Naive thymus-derived CD4-positive, alpha-beta T cell (primary cell): ENCODE results near the gene ZCWPW2. TPM values are rescaled to one million over a fixed set of nuclear protein-coding genes. Genes with fewer than 3 reads are reported as not detected.

Source experiments
- ATAC-seq: fragments of 150-1000 bp; cut with Tn5 transposase; 2 replicates; pipeline ENCODE4 v1.10.0; 2021; ENCODE audit warnings: mild to moderate bottlenecking, moderate library complexity
- CTCF ChIA-PET: fragments of 350-600 bp; sonication (Branson Sonifier 250); formaldehyde crosslinking; loops from one replicate; lab custom pipeline; 2021; ENCODE audit warnings: antibody characterized with exemption; lab: Charles Lee
- POLR2A ChIA-PET: fragments of 350-600 bp; sonication (Branson Sonifier 250); formaldehyde crosslinking; loops from one replicate; lab custom pipeline; 2021; ENCODE audit warnings: antibody characterized with exemption, inconsistent platforms; lab: Charles Lee
- DNase-seq, 9 donors: peaks; one replicate each; pipeline versions ENCODE4 v3.0.0 to v3.0.0-alpha.2; 2020 to 2022; ENCODE audit warnings: mixed read lengths in 1 of 9
- H3K27ac ChIP-seq: one replicate; pipeline ENCODE4 v1.7.0; 2013; ENCODE audit warnings: mild to moderate bottlenecking, low read depth, low read length, moderate library complexity
- H3K27me3 ChIP-seq, 2 donors: one replicate each; pipeline ENCODE4 v1.7.0; 2013; ENCODE audit warnings: low read length in 2 of 2, mild to moderate bottlenecking in 2 of 2, moderate library complexity in 2 of 2; ENCODE audit not compliant: control insufficient read depth in 2 of 2, insufficient read depth in 2 of 2
- H3K36me3 ChIP-seq, 3 experiments: 1 replicate in 2 of 3; 2 replicates in 1 of 3; pipeline ENCODE4 v1.7.0; 2013; ENCODE audit warnings: low read length in 3 of 3, mild to moderate bottlenecking in 3 of 3, moderate library complexity in 1 of 3; ENCODE audit not compliant: insufficient read depth in 3 of 3, control insufficient read depth in 2 of 3
- H3K4me1 ChIP-seq, 2 donors: one replicate each; pipeline ENCODE4 v1.7.0; 2013; ENCODE audit warnings: low read length in 2 of 2, mild to moderate bottlenecking in 2 of 2, moderate library complexity in 1 of 2; ENCODE audit not compliant: control insufficient read depth in 2 of 2, insufficient read depth in 2 of 2
- H3K4me3 ChIP-seq: 2 replicates; pipeline ENCODE4 v1.7.0; 2013; ENCODE audit warnings: mild to moderate bottlenecking, low read length
- H3K9me3 ChIP-seq, 3 experiments: 1 replicate in 2 of 3; 2 replicates in 1 of 3; pipeline ENCODE4 v1.7.0; 2013; ENCODE audit warnings: low read length in 3 of 3; ENCODE audit not compliant: control insufficient read depth in 2 of 3
- H3K27ac Mint-ChIP-seq, 9 donors: one replicate each; pipeline ENCODE4 v1.8.0; 2020 to 2022; ENCODE audit warnings: mixed read lengths in 9 of 9, mild to moderate bottlenecking in 8 of 9, moderate library complexity in 5 of 9, inconsistent platforms in 2 of 9
- H3K27me3 Mint-ChIP-seq, 5 donors: one replicate each; pipeline ENCODE4 v1.8.0; 2021 to 2022; ENCODE audit warnings: mixed read lengths in 5 of 5, mild to moderate bottlenecking in 1 of 5
- H3K36me3 Mint-ChIP-seq, 5 donors: one replicate each; pipeline ENCODE4 v1.8.0; 2020 to 2022; ENCODE audit warnings: mixed read lengths in 5 of 5, mild to moderate bottlenecking in 3 of 5, inconsistent platforms in 1 of 5
- H3K4me1 Mint-ChIP-seq, 7 donors: one replicate each; pipeline ENCODE4 v1.8.0; 2020 to 2022; ENCODE audit warnings: mixed read lengths in 7 of 7, mild to moderate bottlenecking in 3 of 7, inconsistent platforms in 1 of 7
- H3K4me3 Mint-ChIP-seq, 10 donors: one replicate each; pipeline ENCODE4 v1.8.0; 2020 to 2022; ENCODE audit warnings: mild to moderate bottlenecking in 10 of 10, mixed read lengths in 10 of 10, moderate library complexity in 6 of 10, inconsistent platforms in 2 of 10
- H3K9me3 Mint-ChIP-seq, 11 donors: one replicate each; pipeline ENCODE4 v1.8.0; 2020 to 2022; ENCODE audit warnings: mixed read lengths in 11 of 11, mild to moderate bottlenecking in 4 of 11, inconsistent platforms in 1 of 11, moderate library complexity in 1 of 11
- intact Hi-C, 2 donors: fragments of 100-400 bp; cut with micrococcal nuclease; formaldehyde crosslinking; loops; one replicate each; pipeline ENCODE4 v1.15.1; 2023
- polyA plus RNA-seq, 2 donors: library from polyadenylated mRNA; unstranded; fragments of 300-500 nt; fragmentation: Illumina TruSeq; gene quantifications; one replicate each; pipeline ENCODE4 v1.2.3, GENCODE V29; 2021
- total RNA-seq, 6 experiments: library from RNA in 5 of 6; stranded (reverse) in 5 of 6; gene quantifications; 1 replicate in 5 of 6; 2 replicates in 1 of 6; pipeline ENCODE4 v1.2.3 and lab custom pipeline; 2021 to 2026

ZCWPW2 gene
- total and polyA plus RNA-seq, 7 experiments from 2014 or later = 0.56 to 1.3 (median 0.78) TPM

DNA sequence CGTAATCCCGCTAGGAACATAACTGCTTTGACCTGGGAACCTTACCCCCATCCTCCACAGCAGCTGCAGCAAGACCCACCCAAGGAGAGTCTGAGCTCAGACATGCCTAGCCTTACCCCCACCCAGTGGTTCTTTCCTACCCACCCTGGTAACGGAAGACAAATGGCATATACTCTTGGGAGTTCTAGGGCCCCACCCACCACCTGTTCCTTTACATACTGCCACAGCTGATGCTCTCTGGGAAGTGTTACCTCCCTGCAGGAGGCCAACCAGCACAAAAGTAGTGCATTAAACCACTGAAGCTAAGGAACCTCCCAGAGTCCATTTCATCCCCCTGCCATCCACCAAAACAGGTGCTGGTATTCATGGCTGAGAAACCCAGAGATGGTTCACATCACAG, 50.7 kb downstream of the ZCWPW2 start:
- intact Hi-C loops = no loop called here
- Histone ChIP-seq H3K36me3 (no peaks in the 10 kb centered on the region), H3K27ac (no peak overlapping the region), H3K4me1 (no peaks in the 10 kb centered on the region), H3K4me3 (no peak overlapping the region), H3K9me3 (peaks cover 0 to 9% (median 0%) of the 10 kb centered on the region in 3 experiments), H3K27me3 (no peaks in the 10 kb centered on the region)
- ATAC-seq = no peak
- POLR2A ChIA-PET = no interaction called here
- CTCF ChIA-PET = no interaction called here
- Mint-ChIP-seq H3K4me3 (no peak overlapping the region), H3K4me1 (no peaks in the 10 kb centered on the region), H3K27me3 (no peaks in the 10 kb centered on the region), H3K27ac (no peak overlapping the region), H3K9me3 (peaks cover 14 to 91% (median 55%) of the 10 kb centered on the region in 11 donors), H3K36me3 (peaks cover 0 to 26% (median 4%) of the 10 kb centered on the region in 5 donors)
- no peak for DNase-seq

DNA sequence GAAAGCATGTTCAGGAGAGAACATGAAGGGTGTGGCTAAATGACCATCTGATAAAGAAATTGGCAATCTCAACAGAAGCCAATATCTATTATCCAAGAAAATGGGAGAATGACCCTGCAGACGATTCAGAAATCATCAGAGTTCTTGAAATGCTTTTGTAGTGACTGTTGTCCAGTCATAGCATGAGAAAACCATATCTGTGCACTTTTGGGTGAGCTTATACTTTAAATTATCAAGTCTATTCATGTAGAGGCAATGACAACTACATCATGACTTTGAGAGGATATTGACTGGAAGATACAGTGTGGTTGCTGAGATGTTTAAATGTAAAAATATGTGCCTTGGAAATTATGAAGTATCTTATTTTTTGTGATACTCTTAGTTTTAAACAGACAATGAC, 57.7 kb downstream of the ZCWPW2 start:
- H3K4me3 Mint-ChIP-seq = no peak overlapping the region
- Histone ChIP-seq H3K4me1 (no peaks in the 10 kb centered on the region), H3K27me3 (no peaks in the 10 kb centered on the region), H3K9me3 (peaks cover 0 to 12% (median 0%) of the 10 kb centered on the region in 3 experiments), H3K36me3 (no peaks in the 10 kb centered on the region), H3K27ac (no peak overlapping the region), H3K4me3 (no peak overlapping the region)
- H3K4me1 Mint-ChIP-seq = no peaks in the 10 kb centered on the region
- H3K27me3 Mint-ChIP-seq = no peaks in the 10 kb centered on the region
- H3K36me3 Mint-ChIP-seq = peaks cover 0 to 11% (median 0%) of the 10 kb centered on the region in 5 donors
- ATAC-seq (no peak), DNase-seq (no peak)
- peaks cover 6 to 82% (median 41%) of the 10 kb centered on the region in 11 donors for H3K9me3 Mint-ChIP-seq
- ChIA-PET POLR2A (no interaction called here), CTCF (no interaction called here)
- intact Hi-C loops = no loop called here
- no peak overlapping the region for H3K27ac Mint-ChIP-seq

DNA sequence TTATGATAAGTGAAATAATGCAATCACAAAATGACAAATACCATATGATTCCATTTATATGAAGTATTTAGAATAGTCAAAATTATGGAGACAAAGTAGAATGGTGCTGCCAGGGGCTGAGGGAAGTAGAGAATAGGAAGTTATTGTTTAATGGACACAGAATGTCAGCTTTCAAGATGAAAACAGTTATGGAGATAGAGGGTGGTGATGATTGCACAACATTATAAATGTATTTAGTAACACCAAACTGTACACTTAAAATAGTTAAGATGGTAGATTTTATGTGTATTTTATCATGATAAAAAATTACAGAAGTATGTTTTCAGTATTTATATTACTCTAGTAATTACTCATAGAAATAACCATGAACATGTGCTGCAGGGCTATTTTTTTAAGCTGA, 100.9 kb downstream of the ZCWPW2 start:
- no peak for ATAC-seq
- intact Hi-C loops = no loop called here
- H3K4me1 ChIP-seq = no peaks in the 10 kb centered on the region
- DNase-seq = no peak
- Mint-ChIP-seq H3K27me3 (no peaks in the 10 kb centered on the region), H3K36me3 (peaks cover 0 to 14% (median 8%) of the 10 kb centered on the region in 5 donors), H3K27ac (no peak overlapping the region), H3K4me3 (no peak overlapping the region), H3K9me3 (peaks cover 0 to 37% (median 15%) of the 10 kb centered on the region in 11 donors), H3K4me1 (no peaks in the 10 kb centered on the region)
- CTCF ChIA-PET = no interaction called here
- H3K27ac ChIP-seq = no peak overlapping the region
- H3K9me3 ChIP-seq = peaks cover 0 to 3% (median 0%) of the 10 kb centered on the region in 3 experiments
- no peaks in the 10 kb centered on the region for H3K36me3 ChIP-seq
- no peak overlapping the region for H3K4me3 ChIP-seq
- POLR2A ChIA-PET = no interaction called here
- no peaks in the 10 kb centered on the region for H3K27me3 ChIP-seq

DNA sequence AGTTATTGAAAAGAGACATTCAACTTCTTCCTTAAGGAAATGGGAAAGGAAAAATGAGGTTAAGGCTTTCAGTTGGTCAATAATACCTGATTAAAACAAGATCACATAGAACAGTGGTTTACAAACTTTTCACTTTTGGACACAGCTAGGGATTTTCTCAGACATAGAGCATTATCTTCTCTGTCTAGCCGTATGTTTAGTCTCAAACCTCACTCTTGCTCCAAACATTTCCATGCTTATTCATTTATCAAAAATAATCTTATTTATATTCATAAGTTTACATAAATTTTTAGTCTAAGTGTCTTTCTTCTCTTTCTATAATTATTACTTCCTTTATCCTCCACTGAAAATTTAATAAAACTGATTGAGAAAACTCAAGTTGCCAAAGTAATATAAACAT, 114.3 kb downstream of the ZCWPW2 start:
- Mint-ChIP-seq H3K4me1 (no peaks in the 10 kb centered on the region), H3K9me3 (peaks cover 4 to 22% (median 9%) of the 10 kb centered on the region in 11 donors), H3K27ac (no peak overlapping the region), H3K4me3 (no peak overlapping the region), H3K36me3 (peaks cover 0 to 21% (median 10%) of the 10 kb centered on the region in 5 donors), H3K27me3 (no peaks in the 10 kb centered on the region)
- Histone ChIP-seq H3K4me3 (no peak overlapping the region), H3K36me3 (no peaks in the 10 kb centered on the region), H3K9me3 (no peaks in the 10 kb centered on the region), H3K27me3 (no peaks in the 10 kb centered on the region), H3K27ac (no peak overlapping the region), H3K4me1 (no peaks in the 10 kb centered on the region)
- no peak for DNase-seq
- ChIA-PET CTCF (no interaction called here), POLR2A (no interaction called here)
- intact Hi-C loops = no loop called here
- ATAC-seq = no peak

DNA sequence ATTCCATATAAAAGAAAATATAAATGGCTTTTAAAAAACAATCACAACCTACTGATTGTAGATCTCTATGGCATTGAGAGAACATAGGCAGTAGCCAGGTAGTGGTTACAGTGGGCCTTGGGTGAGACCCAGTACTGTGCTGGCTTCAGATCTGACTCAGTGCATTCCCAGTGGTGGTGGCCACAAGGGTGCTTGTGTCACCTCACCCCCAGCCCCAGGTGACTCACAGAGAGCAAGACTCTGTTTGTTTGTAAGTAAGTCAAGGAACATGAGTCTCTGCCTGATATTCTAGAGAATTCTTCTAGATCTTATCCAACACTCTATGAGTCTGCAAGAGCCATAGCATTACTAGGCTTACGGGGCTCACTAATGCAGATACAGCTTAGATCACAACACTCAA, 118.9 kb downstream of the ZCWPW2 start:
- intact Hi-C loops = no loop called here
- Histone ChIP-seq H3K4me3 (no peak overlapping the region), H3K9me3 (peaks cover 0 to 3% (median 0%) of the 10 kb centered on the region in 3 experiments), H3K27ac (no peak overlapping the region), H3K4me1 (no peaks in the 10 kb centered on the region), H3K27me3 (no peaks in the 10 kb centered on the region), H3K36me3 (no peaks in the 10 kb centered on the region)
- DNase-seq (no peak), ATAC-seq (no peak)
- ChIA-PET CTCF (no interaction called here), POLR2A (interaction anchor here (0.6 kb wide), 1 partner anchor 82 kb away, joined by 3 read pairs; no protein-coding TSS in a partner anchor)
- H3K36me3 Mint-ChIP-seq = peaks cover 0 to 19% (median 6%) of the 10 kb centered on the region in 5 donors
- H3K4me1 Mint-ChIP-seq = no peaks in the 10 kb centered on the region
- H3K27me3 Mint-ChIP-seq = no peaks in the 10 kb centered on the region
- peaks cover 4 to 48% (median 15%) of the 10 kb centered on the region in 11 donors for H3K9me3 Mint-ChIP-seq
- H3K4me3 Mint-ChIP-seq = no peak overlapping the region
- no peak overlapping the region for H3K27ac Mint-ChIP-seq

DNA sequence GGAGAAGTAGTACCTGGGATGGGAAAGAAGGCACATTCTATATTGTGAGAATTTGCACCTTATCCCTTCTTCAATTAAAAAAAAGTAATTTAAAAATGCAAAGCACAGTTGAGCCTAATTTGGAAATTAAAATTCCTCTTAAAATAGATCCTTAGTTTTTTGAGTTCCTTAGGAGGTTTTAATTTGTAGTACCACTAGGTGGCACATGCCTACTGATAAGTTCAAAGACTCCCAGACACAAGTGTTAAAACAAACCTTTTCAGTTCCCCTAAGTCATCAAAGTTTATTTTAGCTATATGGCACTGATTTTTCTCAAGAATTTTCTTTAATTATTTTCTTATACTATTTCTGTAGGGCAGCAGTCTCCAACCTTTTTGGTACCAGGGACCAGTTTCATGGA, 127.7 kb downstream of the ZCWPW2 start:
- no peak for ATAC-seq
- POLR2A ChIA-PET = no interaction called here
- H3K4me3 Mint-ChIP-seq = no peak overlapping the region
- no peaks in the 10 kb centered on the region for H3K4me1 Mint-ChIP-seq
- H3K27ac Mint-ChIP-seq = no peak overlapping the region
- peaks cover 0 to 21% (median 4%) of the 10 kb centered on the region in 11 donors for H3K9me3 Mint-ChIP-seq
- H3K4me3 ChIP-seq = no peak overlapping the region
- no peaks in the 10 kb centered on the region for H3K27me3 ChIP-seq
- H3K27ac ChIP-seq = no peak overlapping the region
- no peaks in the 10 kb centered on the region for H3K4me1 ChIP-seq
- H3K9me3 ChIP-seq = no peaks in the 10 kb centered on the region
- peak in 2 of 9 donors; percentile 2 to 3 for DNase-seq
- intact Hi-C loops = no loop called here
- no peaks in the 10 kb centered on the region for H3K36me3 Mint-ChIP-seq
- CTCF ChIA-PET = no interaction called here
- no peaks in the 10 kb centered on the region for H3K27me3 Mint-ChIP-seq
- H3K36me3 ChIP-seq = no peaks in the 10 kb centered on the region

DNA sequence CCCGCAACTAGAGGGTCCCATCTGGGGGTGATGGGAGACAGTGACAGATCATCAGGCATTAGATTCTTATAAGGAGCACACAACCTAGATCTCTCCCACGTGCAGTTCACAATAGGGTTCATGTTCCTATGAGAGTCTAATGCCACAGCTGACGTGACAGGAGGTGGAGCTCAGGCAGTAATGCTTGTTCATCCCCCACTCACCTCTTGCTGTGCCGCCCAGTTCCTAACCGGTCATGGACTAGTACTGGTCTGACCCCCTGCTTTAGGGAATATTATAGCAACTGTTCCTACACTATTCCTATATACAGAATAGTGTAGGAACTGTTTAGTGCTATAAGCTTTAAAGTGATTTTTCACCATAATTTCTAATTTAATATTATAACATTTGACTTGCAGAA, 128.2 kb downstream of the ZCWPW2 start:
- H3K27me3 ChIP-seq = no peaks in the 10 kb centered on the region
- CTCF ChIA-PET = no interaction called here

More for the DNA sequence above, 128.2 kb downstream of the ZCWPW2 start:
- intact Hi-C loops = no loop called here
- H3K4me1 Mint-ChIP-seq = no peaks in the 10 kb centered on the region
- Histone ChIP-seq H3K9me3 (no peaks in the 10 kb centered on the region), H3K4me1 (no peaks in the 10 kb centered on the region), H3K27ac (no peak overlapping the region), H3K4me3 (no peak overlapping the region), H3K36me3 (no peaks in the 10 kb centered on the region)
- DNase-seq (no peak), ATAC-seq (no peak)
- POLR2A ChIA-PET = no interaction called here
- no peaks in the 10 kb centered on the region for H3K27me3 Mint-ChIP-seq
- no peak overlapping the region for H3K4me3 Mint-ChIP-seq
- peaks cover 0 to 2% (median under 1%) of the 10 kb centered on the region in 5 donors for H3K36me3 Mint-ChIP-seq
- H3K9me3 Mint-ChIP-seq = peaks cover 0 to 15% (median 2%) of the 10 kb centered on the region in 11 donors
- H3K27ac Mint-ChIP-seq = no peak overlapping the region
